GM13977 (cell line): ENCODE measurements around the gene EEF1AKMT4.
A peak's percentile ranks its signal among the peaks of the same experiment; 100 is the strongest.

ENCODE experiments used
- DNase-seq: peaks from one replicate; pipeline ENCODE4 v3.0.0; 2012; ENCODE audit warnings: low spot score
- in situ Hi-C: fragments of 300-500 bp; cut with MboI; formaldehyde crosslinking; loops from one replicate; pipeline ENCODE4 v1.12.0; 2022; ENCODE audit warnings: low sequenced_read_pairs, low pct_unique_long_range_greater_than_20kb, mixed read lengths, inconsistent platforms; ENCODE audit not compliant: unreplicated experiment
- TF ChIP-seq, protein P1 (sequence below): IDR thresholded peaks from 2 replicates; pipeline ENCODE4 v1.5.1; 2012; ENCODE audit warnings: mild to moderate bottlenecking, control low read depth; ENCODE audit not compliant: insufficient read depth; ENCODE audit errors: extremely low read depth, missing control alignments

The EEF1AKMT4 gene

DNA sequence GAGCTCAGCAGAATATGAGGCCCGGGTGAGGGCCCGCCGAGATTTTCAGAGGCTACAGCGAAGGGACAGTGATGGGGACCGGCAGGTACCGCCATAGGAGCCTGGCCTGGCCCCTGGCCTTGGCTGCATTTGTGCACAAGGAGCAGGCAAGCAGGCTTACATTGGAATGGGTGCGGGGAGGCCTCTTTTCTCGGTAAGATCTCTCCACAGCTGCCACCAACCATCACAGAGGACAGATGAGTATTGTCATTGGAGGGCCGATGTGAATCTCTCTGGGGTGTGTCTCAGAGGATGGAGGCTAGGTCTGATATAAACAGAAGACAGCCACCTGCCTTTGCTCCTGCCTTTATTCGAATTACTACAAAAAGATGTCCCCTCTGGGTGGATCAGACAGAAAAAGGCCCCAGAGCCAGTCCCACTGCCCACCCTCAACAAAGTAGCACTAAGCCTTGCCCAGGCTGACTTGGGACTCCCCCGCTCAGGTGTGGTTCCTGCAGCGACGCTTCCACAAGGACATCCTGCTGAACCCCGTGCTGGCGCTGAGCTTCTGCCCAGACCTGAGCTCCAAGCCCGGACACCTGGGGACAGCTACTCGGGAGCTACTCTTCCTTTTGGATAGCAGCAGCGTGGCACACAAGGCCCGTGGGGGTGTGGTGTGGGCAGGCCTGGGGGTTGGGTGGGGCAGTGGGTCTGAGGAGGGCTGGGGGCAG, 14.6 kb upstream of the EEF1AKMT4 start:
- in situ Hi-C loops: loop anchor here (25.0 kb wide), 1 partner anchor 348 kb away; the partner anchor contains the start of gene PARL
- TF ChIP-seq, protein P1, sequence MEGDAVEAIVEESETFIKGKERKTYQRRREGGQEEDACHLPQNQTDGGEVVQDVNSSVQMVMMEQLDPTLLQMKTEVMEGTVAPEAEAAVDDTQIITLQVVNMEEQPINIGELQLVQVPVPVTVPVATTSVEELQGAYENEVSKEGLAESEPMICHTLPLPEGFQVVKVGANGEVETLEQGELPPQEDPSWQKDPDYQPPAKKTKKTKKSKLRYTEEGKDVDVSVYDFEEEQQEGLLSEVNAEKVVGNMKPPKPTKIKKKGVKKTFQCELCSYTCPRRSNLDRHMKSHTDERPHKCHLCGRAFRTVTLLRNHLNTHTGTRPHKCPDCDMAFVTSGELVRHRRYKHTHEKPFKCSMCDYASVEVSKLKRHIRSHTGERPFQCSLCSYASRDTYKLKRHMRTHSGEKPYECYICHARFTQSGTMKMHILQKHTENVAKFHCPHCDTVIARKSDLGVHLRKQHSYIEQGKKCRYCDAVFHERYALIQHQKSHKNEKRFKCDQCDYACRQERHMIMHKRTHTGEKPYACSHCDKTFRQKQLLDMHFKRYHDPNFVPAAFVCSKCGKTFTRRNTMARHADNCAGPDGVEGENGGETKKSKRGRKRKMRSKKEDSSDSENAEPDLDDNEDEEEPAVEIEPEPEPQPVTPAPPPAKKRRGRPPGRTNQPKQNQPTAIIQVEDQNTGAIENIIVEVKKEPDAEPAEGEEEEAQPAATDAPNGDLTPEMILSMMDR: no peak
- peak; percentile 12 for DNase-seq

DNA sequence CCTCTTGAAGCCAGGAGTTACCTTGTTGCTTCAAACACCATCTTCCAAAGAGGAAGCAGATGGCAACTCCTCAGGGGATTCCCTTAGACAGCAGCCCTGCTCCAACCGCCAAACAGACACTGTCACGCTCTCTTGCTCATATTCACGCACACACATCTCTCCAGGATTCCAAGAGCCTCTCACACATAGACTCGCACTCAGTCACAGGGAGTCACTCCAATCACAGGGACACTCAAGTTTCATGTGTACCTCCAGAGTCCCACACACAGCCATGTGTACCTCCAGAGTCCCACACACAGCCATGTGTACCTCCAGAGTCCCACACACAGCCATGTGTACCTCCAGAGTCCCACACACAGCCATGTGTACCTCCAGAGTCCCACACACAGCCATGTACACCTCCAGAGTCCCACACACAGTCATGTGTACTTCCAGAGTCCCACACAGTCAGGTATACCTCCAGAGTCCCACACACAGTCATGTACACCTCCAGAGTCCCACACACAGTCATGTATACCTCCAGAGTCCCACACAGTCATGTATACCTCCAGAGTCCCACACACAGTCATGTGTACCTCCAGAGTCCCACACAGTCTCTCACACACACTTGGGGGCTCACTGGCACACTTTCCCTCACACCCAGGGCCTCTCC, 14.0 kb upstream of the EEF1AKMT4 start:
- no peak for DNase-seq
- in situ Hi-C loops: loop anchor here (25.0 kb wide), 1 partner anchor 348 kb away; the partner anchor contains the start of gene PARL
- TF ChIP-seq, protein P1: no peak

DNA sequence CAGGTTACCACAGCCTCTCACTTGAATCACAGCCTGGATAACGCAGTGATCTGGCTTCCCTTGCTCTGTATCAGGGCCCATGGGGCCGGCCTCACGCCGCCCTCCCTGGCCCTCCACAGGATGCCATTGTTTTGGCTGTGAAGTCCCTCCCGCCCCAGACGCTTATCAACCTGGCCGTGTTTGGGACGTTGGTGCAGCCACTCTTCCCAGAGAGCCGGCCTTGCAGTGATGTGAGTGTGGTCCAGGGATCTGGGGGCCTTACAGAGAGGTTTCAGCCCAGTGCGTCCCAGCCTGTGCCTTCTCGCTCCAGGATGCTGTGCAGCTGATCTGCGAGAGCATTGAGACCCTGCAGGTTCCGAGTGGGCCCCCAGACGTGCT, 13.4 kb upstream of the EEF1AKMT4 start:
- DNase-seq: peak; percentile 9
- in situ Hi-C loops: loop anchor here (25.0 kb wide), 1 partner anchor 349 kb away; the partner anchor contains the start of gene PARL
- TF ChIP-seq, protein P1: no peak

DNA sequence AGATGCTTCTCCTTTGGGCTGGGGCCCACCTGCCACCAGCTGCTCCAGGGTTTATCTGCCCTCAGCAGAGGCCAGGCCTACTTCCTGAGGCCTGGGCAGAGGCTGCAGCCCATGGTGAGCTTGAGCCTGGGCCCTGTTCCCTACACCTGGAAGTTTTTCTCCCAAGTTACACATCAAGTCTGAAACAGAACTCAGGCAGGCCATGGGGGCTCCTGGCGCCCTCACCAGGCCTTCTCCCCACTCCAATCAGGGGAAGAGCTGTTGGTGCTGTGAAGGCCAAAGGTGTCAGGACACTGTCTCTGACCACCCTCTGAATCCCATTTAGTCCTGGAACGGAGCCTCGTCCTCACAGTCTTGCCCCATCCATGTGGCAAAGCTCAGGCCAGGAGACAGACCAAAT, 12.8 kb upstream of the EEF1AKMT4 start:
- peak; percentile 4 for DNase-seq
- in situ Hi-C loops: loop anchor here (25.0 kb wide), 1 partner anchor 349 kb away; the partner anchor contains the start of gene PARL
- TF ChIP-seq, protein P1: no peak

DNA sequence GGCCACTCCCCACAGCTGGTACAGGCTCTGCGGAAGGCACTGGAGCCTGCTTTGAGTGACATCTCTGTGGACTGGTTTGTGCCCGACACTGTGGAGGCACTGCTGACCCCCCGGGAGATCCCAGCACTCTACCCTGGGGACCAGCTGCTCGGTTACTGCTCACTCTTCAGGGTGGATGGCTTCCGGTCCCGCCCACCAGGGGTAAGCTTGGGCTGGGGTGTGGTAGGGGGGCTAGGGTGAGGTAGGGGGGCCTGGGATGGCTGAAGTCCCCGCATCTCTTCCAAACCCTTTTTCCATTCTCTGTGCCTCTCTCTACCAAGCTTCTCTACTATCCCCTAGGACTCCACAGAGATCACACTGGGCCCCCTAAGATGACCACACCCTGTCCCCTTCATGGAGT, 12.3 kb upstream of the EEF1AKMT4 start:
- in situ Hi-C loops: loop anchor here (25.0 kb wide), 1 partner anchor 350 kb away; the partner anchor contains the start of gene PARL
- DNase-seq: no peak
- TF ChIP-seq, protein P1: no peak

DNA sequence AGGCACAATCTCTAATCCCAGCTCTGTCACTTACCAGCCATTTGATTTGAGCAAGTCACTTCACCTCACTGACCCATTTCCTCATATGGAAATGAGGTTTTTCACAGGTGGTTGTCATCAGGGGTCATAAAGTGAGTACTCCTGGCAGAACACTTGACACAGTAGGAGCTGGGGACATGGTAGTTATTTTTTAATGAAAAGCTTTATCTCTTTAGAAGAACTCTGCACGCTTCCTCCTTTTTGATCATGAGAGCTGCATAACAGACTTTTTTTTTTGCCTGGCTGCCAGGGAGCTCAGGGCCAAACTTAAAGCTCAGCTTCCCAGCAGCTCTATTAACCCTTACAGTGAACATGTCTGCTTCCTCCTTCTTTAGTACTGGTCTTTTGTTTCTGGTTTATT, 11.7 kb upstream of the EEF1AKMT4 start:
- in situ Hi-C loops: loop anchor here (25.0 kb wide), 1 partner anchor 351 kb away; the partner anchor contains the start of gene PARL
- no peak for DNase-seq
- TF ChIP-seq, protein P1: no peak
